ENCODE results near the gene CCDC85B. TPM values are rescaled to one million over a fixed set of nuclear protein-coding genes. Genes with fewer than 3 reads are reported as not detected.

The CCDC85B gene
- polyA plus RNA-seq, 1 donor from 2014 or later, result 28.5 TPM

GRCh38 chr11:65862191-65862735, 28.2 kb upstream of the CCDC85B start:
- Histone ChIP-seq H3K9ac (ENCODE audit: low read length) (peak overlapping the region; percentile 98), H3K4me3 (ENCODE audit: low read length) (peak overlapping the region; percentile 100), H3K36me3 (ENCODE audit: insufficient read depth, low read length) (no peaks in the 10 kb centered on the region), H3K9me2 (ENCODE audit: insufficient read depth, low read length) (no peaks in the 10 kb centered on the region), H3K27ac (ENCODE audit: low read length) (no peak overlapping the region), H3K4me2 (ENCODE audit: low read length) (no peak overlapping the region), H3K27me3 (ENCODE audit: insufficient read depth, low read depth, low read length) (no peaks in the 10 kb centered on the region), H4K20me1 (ENCODE audit: insufficient read depth) (peaks cover 2% of the 10 kb centered on the region), H2AFZ (ENCODE audit: low read depth, low read length) (no peak overlapping the region), H3F3A (ENCODE audit: insufficient read depth, low read length, poor library complexity, severe bottlenecking) (peaks cover 5% of the 10 kb centered on the region), H3K9me3 (ENCODE audit: low read length) (no peaks in the 10 kb centered on the region), H3K79me2 (replicated peaks; ENCODE audit: insufficient read depth, low read length) (peaks cover 18% of the 10 kb centered on the region)
- TF ChIP-seq MXI1 (conservative IDR thresholded peaks at IDR 0.05; ENCODE audit: poor library complexity, severe bottlenecking), result no peak

GRCh38 chr11:65862941-65863888, 27.3 kb upstream of the CCDC85B start:
- no peaks in the 10 kb centered on the region for H4K20me1 ChIP-seq (ENCODE audit: insufficient read depth)
- H3K4me2 ChIP-seq (ENCODE audit: low read length), result no peak overlapping the region
- H3K27ac ChIP-seq (ENCODE audit: low read length), result no peak overlapping the region
- no peaks in the 10 kb centered on the region for H3K9me2 ChIP-seq (ENCODE audit: insufficient read depth, low read length)
- no peak overlapping the region for H3K4me3 ChIP-seq (ENCODE audit: low read length)
- H3K9me3 ChIP-seq (ENCODE audit: low read length), result no peaks in the 10 kb centered on the region
- no peaks in the 10 kb centered on the region for H3K27me3 ChIP-seq (ENCODE audit: insufficient read depth, low read depth, low read length)
- H3F3A ChIP-seq (ENCODE audit: insufficient read depth, low read length, poor library complexity, severe bottlenecking), result peaks cover 5% of the 10 kb centered on the region
- H3K79me2 ChIP-seq (replicated peaks; ENCODE audit: insufficient read depth, low read length), result peaks cover 15% of the 10 kb centered on the region
- TF ChIP-seq MXI1 (conservative IDR thresholded peaks at IDR 0.05; ENCODE audit: poor library complexity, severe bottlenecking), result no peak
- no peak for TF ChIP-seq EP300 (conservative IDR thresholded peaks at IDR 0.05; ENCODE audit: poor library complexity, severe bottlenecking)
- TF ChIP-seq REST (IDR thresholded peaks at IDR 0.05; ENCODE audit: borderline replicate concordance), result no peak
- no peak for TF ChIP-seq SMC3 (conservative IDR thresholded peaks at IDR 0.05; ENCODE audit: poor library complexity)
- no peak for TF ChIP-seq RAD21 (conservative IDR thresholded peaks at IDR 0.05)
- TF ChIP-seq POLR2AphosphoS5 (IDR thresholded peaks at IDR 0.05), result no peak
- no peak for TF ChIP-seq TAF1 (IDR thresholded peaks at IDR 0.05; ENCODE audit: low read depth)
- TF ChIP-seq EZH2 (IDR thresholded peaks at IDR 0.05; ENCODE audit: borderline replicate concordance, insufficient read depth, low read length, poor library complexity, severe bottlenecking), result no peak
- TF ChIP-seq CTCF (IDR thresholded peaks at IDR 0.05; ENCODE audit: poor library complexity, severe bottlenecking), result no peak
- H2AFZ ChIP-seq (ENCODE audit: low read depth, low read length), result no peak overlapping the region
- H3K9ac ChIP-seq (ENCODE audit: low read length), result no peak overlapping the region
- no peaks in the 10 kb centered on the region for H3K36me3 ChIP-seq (ENCODE audit: insufficient read depth, low read length)

Measured in neural cell (in vitro differentiated cells).